AML-193 (cell line): ENCODE results near the gene CPED1.
"Not testable (repeated sequence)": the region's sequence is repeated elsewhere in the genome, so short reads cannot be mapped to it uniquely, and the experiment has no call there.

Experiments
- DNase-seq, 2 experiments: peaks; one replicate each; lab custom pipeline; 2025; lab: John Stamatoyannopoulos, UW

CPED1 gene

DNA sequence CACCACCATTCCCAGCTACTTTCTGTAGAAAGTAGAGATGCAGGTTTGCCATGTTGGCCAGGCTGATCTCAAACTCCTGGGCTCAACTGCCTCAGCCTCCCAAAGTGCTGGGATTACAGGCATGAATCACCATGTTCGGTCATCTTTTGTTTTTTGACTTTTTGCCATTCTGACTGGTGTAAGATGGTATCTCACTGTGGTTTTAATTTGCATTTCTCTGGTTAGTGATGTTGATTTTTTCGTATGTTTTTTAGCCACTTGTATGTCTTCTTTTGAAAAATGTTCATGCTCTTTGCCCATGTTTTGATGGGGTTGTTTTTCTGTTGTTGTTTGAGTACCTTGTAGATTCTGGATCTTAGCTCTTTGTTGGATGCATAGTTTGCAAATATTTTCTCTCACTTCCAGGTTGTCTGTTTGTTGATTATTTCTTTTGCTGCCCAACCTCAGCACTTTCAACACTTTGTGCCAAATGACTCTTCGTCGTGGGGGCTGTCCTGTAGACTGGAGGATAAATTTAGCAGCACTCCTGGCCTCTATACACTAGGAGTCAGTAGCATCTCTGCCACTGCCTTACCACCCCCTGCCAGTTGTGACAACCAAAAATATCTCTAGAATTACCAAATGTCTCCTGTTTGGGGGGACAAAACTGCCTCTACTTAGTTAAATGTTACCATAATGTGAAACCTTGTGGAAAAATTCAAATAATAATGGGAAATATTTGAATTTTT lies 6.5 kb upstream of the CPED1 start:
- no peak for DNase-seq

DNA sequence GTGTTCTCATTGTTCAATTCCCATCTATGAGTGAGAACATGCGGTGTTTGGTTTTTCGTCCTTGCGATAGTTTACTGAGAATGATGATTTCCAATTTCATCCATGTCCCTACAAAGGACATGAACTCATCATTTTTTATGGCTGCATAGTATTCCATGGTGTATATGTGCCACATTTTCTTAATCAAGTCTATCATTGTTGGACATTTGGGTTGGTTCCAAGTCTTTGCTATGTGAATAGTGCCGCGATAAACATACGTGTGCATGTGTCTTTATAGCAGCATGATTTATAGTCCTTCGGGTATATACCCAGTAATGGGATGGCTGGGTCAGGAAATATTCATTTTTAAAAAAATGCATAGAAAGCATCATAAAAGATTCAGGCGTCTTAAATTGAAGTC lies 4.9 kb upstream of the CPED1 start:
- not testable (repeated sequence) for DNase-seq

DNA sequence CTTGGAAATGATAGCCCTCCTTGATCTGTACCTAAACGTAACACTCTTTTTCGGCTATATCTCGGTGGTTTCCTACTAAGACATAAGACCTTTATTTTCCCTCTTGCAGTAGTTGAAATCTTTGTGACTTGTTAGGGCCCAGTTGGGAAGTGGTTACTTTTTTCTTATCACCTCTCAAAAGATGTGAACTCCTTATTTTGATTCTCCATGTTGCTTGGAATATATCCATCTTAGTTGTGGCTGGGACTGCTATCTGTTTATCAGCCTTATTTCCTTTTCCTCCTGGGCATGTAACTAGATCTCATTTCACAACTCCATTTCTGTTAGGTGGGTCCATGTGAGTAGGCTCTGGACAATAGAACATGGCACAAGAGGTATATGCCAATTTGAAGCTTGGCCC lies 4.1 kb upstream of the CPED1 start:
- DNase-seq: no peak

DNA sequence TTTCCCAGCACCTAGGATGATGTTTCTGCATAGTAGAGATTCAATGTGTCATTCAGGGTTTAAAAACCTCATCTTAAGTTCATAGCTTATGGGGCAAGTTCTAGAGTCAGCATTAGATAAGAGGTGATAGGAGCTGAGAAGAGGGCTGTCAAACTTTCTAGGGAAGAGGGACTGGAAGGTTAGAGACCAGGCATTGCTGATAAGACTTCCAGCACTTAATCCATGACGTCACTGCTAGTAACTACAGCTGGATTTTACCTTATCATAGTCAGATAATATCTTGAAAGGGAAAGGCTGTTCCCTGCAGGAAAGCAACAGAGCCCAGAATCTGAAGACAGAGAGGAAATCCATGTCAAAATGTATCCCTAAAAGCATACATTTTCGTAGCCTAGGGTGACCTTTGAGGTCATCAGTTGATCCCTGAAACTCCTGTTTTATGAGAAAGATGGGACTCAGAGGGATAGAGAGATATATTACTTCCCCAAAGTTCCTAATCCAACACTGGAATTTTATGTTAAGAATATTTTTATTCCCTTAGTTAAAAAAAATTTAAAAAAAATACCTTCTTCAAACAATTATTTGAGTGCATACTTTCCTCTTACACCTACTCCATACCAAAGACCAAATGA lies 3.3 kb upstream of the CPED1 start:
- no peak for DNase-seq

DNA sequence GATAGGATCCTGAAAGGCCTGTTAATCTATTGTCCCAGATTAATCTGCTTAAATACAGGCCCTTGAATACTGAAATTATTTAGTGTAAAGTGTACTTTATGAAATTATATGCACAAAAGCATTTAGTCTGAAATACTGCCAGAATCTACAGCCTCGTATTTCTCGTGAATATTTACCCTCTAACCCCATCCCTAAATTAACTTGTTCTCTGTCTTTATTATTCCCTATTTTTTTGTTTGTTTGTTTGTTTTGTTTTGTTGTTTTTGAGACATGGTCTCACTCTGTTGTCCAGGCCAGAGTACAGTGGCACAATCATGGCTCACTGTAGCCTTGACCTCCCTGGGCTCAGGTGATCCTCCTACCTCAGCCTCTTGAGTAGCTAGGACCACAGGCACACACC lies 2.7 kb upstream of the CPED1 start:
- DNase-seq: no peak

DNA sequence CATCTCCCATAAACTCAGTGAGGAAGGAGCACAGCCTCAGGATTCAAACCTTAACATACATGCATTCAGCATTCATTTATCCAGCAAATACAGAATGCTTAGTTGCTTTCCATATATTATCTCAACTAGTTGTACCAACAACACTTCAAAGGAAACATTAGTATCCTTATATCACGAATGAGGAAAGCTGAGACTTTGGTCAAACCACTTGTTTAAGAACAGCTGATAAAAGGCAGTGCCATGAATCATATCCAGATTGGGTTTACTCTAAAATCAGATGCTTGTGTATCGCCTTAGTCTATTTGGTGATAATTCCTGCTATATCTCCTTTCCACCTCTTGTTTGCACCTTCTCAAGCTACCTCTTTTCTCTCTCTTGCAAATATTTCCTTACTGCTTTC lies 1.9 kb upstream of the CPED1 start:
- DNase-seq: no peak

DNA sequence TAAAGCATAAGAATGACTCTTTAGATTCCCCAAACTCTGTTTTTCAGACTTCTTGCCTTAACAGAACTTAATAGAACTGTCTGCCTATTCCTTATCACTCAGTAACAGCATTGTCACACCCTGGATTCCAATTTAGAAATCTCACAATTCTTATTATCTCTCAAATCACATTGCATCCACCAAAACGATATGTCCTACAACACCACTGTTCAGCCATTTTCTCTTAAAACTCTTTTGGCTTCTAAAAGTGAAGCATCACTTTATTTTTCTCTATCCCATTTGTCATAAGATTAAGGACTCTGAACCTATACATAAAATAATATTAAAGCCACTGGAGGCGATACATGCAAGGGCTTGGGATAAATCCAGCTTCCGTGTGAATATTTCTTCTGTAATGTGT lies 1.2 kb upstream of the CPED1 start:
- DNase-seq: no peak

DNA sequence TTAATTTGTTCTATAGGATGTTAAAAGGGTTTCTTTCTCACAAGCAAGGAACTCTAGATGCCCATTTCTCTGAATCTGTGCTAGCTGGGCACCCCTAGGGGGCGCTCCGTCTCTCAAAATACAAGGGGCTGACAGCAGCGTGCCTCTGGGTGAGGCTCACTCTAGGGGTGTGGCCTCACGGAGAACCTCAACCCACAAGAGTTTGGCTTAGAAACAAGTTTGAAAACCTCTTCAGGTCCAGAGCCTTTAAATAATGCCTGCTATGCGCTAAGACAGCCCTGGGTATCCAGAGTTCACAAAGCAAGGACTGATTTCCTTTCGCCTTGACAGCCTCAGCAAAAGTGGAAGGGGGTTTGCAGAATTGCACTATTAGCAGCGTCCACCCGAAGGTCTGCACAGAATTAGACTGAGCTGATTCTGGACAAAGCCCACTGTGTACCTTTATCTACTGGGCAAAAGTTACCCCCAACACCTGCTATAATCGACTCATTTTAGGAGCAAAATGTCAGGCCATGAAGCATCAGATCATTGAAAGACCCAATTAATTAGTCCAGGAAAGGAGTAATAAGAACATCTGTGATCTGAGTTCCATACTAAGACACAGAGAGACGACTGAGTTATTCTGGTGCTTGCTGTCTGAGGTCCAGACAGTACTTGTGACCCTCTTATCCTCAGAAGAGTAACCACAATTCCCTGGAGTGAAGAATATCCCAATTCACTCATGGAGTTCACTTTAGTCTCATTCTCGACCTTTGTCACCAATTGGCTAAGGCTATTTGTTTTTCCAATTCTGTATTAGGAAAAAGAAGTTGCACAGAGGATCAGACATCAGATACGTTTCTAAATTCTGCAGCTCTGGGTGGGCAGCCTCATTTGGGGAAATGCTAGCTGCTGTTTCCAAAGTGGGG lies 574 bp upstream of the CPED1 start:
- DNase-seq: peak; percentile 75 to 77

DNA sequence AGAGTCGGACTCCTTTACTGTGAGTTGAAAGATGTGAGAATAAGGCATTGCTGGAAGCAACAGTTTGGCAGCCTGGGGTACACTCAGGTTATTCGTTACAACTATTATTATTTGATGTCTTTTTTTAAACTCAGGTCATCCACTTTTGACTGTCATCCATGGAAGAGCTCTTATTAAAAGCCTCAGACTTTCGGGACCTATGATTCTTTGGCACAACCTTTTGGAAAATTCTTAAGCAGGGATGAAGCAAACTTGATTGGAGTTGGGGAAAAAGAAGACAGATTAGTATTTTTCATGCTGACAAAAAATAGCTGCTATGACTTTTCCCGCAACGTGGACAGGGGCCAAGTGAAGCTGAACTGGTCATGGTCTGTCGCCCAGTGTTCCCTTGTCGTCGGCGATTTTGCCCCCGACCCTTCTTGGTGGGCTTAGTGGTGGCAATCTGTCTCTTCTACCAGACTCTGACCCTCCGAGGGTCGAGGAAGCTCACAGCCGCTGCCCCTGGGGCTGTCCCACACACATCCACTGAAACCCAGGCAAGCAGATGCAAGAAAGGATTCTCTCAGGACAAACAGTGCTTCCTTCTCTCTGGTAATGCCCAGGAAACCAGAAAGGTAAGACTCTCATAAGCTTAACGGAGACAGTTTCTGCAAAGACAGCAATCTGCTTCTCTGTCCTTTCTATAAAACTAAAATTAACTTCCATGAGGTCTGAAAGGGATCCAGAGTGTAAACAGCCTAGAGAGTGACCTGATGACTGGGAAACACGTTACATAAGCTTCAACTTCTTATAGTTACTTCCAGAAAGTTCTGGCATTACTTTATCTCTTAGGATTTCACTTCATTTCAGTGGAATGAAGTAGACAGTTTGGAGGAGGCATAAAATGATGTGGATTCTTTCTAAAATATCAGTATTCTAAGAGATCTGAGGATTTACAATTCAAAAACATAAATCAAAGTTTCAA lies 1.0 kb downstream of the CPED1 start:
- DNase-seq: no peak

DNA sequence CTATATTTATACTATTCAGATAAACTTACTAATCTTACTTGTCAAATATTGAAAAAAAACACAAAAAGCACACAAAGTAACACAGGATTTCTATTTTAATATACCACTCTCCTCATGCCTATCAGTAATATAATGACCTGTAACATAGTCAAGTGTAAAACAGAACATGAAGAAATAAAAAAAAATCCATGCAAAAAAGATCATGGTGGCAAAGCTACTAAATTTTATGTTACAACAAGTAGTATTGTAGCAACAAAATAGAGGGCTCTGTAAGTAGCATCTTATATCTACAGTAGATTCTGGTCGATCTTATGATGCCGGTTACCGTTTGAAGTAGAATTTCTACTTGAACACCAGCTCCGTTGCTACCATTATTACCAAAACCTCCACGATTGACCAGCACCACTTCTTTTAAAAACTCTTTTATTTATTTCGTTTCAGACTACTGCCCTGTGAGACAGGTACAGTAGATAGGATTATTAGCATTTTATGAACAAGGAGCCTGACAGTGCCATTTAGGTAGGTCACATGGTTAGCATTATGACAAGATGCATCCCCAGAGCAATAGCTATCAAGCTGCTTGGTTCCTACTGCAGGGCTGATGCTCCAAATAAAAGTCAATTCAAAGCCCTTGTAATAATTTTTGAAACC lies 2.1 kb downstream of the CPED1 start:
- DNase-seq: no peak

DNA sequence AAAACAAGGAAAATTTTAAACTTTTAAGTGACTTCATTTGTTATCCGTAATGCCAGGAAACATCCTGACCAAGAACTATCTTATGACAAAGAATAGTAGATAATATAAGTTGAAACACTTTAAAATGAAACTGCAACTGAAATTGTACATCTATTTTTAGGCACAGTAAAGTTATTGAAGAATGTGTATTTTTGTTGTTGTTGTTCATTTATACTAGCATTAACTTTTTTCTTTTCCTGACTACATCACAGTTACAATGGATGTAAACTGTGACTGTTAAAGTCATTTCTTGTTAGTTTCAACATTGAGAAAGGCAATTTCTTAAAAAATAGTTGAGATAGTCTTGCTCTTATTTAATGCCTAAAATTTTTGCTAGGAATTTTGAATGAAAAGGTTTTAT lies 2.6 kb downstream of the CPED1 start:
- no peak for DNase-seq

DNA sequence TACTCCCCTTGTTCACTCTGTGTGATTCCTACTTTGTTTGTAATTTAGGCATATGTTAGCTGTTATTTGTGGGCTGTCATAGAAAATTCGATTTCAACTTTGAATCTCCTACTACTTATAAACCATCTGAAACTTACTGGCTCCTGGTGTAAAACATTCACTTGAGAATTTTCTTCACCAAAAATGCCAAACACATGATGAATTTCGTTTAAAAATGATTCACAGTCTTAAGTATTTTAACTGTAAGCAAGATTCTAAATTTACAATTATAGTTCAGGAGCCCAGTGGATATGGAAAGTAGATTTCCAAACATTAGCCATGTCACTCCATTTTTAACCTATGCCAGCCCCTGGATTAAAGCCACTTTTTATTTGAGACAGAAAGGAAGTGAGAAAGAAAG lies 3.1 kb downstream of the CPED1 start:
- no peak for DNase-seq

DNA sequence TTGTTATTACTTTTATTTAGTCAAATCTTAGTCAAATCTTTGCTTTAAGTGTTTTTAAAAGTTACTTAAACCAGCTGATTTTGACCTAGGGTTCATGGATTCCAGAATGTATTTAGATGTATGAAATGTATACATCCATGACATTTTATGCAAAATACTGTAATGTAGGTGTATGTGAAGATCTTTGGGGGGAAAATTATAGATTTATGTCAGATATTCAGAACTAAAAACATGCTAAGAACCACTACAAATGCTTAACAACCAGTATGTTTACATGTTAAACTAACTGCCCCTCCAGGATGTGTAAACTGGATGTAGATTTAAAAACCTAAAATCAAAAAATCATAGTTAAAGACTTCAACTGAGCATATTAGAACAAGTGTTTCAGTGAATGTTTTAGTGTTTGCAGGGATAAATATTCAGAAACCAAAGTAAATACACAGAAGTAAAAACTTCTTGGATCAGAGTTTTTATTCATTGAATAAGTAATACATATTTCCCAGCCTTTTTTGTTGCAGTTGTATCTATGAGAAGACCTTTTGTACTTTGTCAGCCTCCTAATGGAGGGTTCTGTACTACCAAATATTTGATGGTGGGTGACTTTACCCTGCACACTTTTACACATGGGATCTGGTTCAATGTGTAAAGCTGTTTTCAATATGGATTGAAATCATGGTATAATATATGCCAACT lies 3.9 kb downstream of the CPED1 start:
- DNase-seq: no peak

DNA sequence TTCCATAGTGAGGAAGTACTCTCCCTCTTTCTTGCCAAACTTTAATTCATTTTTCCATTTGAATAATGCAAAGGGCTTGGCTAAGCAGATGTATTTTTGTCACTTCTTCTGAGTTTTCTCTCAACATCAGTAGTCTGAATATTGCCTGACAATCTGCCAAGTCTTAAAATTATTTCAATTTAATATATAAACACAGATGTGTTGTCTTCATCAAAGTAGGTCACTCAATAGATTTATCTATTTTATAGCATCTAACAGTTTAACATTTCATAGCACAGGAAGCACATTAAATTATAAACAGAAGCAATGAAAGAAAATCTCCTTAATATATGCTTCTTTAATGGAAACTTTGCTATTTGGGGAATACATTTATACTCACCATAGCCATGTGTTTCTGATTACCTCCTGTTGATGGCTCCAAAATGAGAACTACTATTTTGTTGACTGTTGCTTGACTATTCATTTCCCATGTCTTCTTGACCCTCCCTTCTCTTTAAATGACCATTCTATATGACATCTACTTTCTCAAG lies 4.5 kb downstream of the CPED1 start:
- DNase-seq: no peak

DNA sequence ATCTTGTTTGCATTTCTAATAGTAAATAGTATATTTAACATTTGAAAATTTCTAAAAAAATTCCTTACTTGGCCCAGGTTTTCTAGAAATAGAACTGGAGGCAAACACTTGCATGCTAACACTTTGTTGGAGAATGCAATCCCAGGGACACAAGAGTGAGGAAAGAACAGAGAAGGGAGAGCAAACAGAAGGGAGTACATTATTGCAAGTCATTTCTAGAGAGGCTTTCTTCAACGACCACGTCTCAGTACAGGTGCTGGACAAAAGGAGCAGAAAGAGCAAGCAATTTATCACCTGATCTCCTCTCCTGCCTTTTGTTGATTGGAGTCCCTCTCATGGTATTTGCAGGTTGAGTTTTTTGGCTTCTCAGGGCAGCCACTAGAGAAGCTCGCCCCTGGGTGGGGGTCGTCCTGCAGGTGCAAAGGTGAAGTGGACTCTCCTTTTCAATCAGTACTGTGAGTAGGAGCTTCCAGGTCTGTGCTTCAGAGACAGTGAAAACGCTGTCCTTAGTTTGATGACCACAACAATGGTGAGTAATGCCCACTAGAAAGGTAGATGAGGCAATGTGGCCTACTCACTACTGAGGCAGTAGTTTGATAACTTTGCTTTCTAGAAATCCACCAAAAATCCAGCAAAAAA lies 5.2 kb downstream of the CPED1 start:
- no peak for DNase-seq

DNA sequence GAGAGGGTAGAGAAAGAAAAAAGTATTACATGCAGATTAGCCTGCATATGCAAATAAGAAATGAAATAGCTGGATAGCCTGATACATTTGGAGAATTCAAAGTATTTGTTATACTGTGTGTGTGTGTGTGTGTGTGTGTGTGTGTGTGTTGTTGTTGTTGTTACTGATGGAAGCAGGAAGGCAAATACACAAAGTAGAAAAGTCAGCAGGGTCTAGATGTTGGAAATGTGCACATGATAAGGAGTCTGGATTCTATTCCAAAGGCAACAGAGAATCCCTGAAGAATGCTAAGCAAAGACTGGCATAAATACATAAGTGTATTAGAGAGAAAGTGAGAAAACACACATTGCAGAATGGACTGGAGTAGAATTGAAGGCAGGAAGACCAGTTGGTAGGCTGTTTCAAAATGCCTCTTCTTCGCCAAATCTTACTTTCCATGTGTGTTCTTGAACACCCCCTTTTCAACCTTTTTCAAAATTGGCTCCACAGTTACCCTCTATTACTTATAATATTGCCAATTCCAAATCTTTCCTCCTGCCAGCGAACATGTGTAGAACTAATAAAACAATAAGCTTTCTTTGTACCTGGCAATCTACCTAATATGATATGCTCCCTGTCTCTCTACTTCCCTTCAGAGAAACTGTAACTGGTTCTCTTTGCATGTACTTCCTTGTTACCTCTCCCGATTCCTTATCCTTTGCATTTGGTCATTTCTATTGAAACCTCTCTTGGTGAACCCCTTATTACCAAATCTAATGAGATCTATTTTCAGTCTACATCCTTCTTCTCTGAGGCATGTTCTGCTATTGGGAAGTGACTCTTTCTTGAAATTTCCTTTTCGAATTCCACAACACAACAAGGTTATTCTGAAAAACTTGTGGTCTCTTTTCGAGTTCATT lies 6.2 kb downstream of the CPED1 start:
- DNase-seq: no peak

DNA sequence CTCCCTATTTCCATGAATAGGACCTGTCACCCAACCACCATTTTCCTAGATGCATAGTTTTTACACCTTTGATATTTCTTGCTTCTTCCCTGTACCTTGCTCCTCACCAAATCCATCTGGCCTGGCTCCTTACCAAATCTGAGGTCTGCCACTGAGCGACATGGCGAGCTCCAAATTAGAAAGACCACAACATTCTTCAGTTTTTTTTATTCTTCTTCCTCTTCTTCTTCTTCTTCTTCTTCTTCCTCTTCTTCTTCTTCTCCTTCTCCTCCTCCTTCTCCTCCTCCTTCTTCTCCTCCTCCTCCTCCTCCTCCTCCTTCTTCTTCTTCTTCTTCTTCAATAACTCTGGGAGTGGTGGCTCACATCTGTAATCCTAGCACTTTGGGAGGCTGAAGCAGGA lies 7.1 kb downstream of the CPED1 start:
- DNase-seq: peak; percentile 12 to 38

DNA sequence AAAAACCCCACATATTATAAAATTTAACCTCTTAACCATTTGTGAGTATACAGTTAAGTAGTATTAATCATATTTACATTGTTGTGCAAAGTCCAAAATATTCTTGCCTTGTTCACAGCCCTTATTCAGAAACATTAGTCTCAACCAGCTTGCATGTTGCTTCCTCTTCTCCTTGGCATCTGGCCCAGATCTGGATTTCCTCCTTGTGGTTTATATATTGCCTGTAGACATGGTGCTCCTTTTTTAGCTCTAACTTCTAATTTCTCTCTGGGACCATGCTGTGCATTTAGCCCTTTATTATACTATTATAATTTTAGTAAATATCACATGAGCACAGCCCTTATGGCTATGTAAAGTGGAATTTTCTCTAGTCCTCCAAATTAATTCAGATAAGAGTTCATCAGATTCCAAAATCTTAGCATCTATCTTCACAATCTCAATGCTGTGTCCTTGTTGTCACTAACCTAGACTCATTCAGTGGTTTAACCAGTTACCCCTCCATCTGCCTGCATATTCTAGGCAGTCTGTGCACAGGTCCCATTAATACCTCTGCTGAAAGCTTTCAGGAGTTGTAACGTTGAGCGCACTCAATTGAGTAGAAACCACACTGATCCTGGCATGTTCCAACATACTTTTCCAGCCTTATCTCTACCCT lies 7.9 kb downstream of the CPED1 start:
- peak; percentile 94 to 95 for DNase-seq
